ENCODE results near the gene THRB.

DNA sequence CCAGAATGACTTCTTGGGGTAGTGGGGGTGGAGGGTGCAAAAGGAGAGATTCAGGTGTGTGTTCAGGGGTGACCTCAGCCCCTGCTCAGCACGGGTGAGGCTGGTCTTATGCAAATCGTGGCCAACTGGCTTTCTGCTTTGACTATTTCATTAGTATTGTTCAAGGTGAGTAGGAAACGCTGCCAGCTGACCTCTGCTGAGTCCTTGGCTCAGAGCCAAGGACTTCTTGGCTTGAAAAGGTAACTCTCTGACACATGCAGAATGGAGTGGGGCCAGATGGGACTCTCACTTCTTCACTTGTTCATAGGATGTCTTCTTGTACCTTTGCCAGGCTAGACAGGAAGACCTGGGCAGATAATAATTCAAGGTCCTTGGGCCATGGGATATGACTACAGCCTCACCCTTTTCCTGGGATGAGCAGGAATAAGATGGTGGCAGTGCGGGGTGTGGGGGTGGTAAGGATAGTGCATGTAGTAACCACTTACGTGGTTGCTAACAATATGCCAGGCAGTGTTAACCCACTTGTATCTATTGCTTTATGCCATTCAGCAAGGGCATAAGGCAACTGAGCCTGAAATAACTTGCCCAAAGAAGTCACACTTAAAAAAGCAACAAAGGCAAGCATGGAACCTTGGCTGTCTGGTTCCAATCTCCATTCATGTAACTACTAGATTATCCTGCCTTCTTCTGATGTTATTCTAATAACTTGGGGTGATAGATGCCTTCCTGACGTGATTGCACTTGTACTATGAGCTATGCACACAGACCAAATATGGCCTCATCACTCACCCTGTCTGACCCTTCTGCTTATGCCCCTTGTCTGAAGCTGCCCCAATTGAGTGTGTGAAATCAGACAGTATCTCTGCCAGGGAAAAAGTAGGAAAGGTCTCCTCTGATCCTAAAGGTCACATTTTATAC is 356.4 kb downstream of the THRB start:
- TF ChIP-seq, protein P1, sequence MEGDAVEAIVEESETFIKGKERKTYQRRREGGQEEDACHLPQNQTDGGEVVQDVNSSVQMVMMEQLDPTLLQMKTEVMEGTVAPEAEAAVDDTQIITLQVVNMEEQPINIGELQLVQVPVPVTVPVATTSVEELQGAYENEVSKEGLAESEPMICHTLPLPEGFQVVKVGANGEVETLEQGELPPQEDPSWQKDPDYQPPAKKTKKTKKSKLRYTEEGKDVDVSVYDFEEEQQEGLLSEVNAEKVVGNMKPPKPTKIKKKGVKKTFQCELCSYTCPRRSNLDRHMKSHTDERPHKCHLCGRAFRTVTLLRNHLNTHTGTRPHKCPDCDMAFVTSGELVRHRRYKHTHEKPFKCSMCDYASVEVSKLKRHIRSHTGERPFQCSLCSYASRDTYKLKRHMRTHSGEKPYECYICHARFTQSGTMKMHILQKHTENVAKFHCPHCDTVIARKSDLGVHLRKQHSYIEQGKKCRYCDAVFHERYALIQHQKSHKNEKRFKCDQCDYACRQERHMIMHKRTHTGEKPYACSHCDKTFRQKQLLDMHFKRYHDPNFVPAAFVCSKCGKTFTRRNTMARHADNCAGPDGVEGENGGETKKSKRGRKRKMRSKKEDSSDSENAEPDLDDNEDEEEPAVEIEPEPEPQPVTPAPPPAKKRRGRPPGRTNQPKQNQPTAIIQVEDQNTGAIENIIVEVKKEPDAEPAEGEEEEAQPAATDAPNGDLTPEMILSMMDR (conservative IDR thresholded peaks at IDR 0.05; ENCODE audit: low read length): no peak
- no peak for TF ChIP-seq EZH2phosphoT487 (IDR thresholded peaks at IDR 0.05; ENCODE audit: borderline replicate concordance)

All from Loucy (cell line).